HEK293 (cell line): ENCODE results near the gene FNIP1.

Experiments
- HOXC10 ChIP-seq: sonication (generic); formaldehyde crosslinking; IDR thresholded peaks from 2 replicates; pipeline ENCODE4 v1.8.1; 2023; ENCODE audit warnings: mild to moderate bottlenecking, missing genetic modification reagents
- PATZ1 ChIP-seq: fragments of 450-650 bp; formaldehyde crosslinking; IDR thresholded peaks from 2 replicates; pipeline ENCODE4 v1.5.1; 2016; ENCODE audit warnings: missing biosample characterization, missing genetic modification characterization
- SP7 ChIP-seq: fragments of 450-650 bp; formaldehyde crosslinking; IDR thresholded peaks from 2 replicates; pipeline ENCODE4 v1.5.1; 2016; ENCODE audit warnings: missing biosample characterization, missing genetic modification characterization
- ZBTB10 ChIP-seq: fragments of 450-650 bp; formaldehyde crosslinking; IDR thresholded peaks from 2 replicates; pipeline ENCODE4 v1.5.1; 2016; ENCODE audit warnings: missing biosample characterization, missing genetic modification characterization
- ZBTB20 ChIP-seq: fragments of 450-650 bp; formaldehyde crosslinking; IDR thresholded peaks from 2 replicates; pipeline ENCODE4 v1.5.1; 2016; ENCODE audit warnings: missing biosample characterization, missing genetic modification characterization
- ZNF132 ChIP-seq: fragments of 450-650 bp; formaldehyde crosslinking; IDR thresholded peaks from 2 replicates; pipeline ENCODE4 v1.5.1; 2017; ENCODE audit warnings: missing biosample characterization, missing genetic modification characterization, borderline replicate concordance
- ZNF274 ChIP-seq, 2 experiments: fragments of 200-500 bp in 1 of 2; fragments of 450-650 bp in 1 of 2; sonication (Bioruptor generic) in 1 of 2; formaldehyde crosslinking in 1 of 2; IDR thresholded peaks; 2 replicates each; pipeline versions ENCODE4 v1.5.1 to v1.6.1; 2014 to 2016; ENCODE audit warnings: borderline replicate concordance in 1 of 2, inconsistent platforms in 1 of 2, low read length in 1 of 2, missing biosample characterization in 1 of 2, missing genetic modification characterization in 1 of 2
- ZNF514 ChIP-seq: fragments of 450-650 bp; formaldehyde crosslinking; IDR thresholded peaks from 2 replicates; pipeline ENCODE4 v1.5.1; 2016; ENCODE audit warnings: missing biosample characterization, missing genetic modification characterization
- ZNF529 ChIP-seq: fragments of 450-650 bp; formaldehyde crosslinking; IDR thresholded peaks from 2 replicates; pipeline ENCODE4 v1.5.1; 2017; ENCODE audit warnings: missing genetic modification characterization, missing biosample characterization; ENCODE audit not compliant: insufficient replicate concordance
- ZNF549 ChIP-seq: fragments of 450-650 bp; IDR thresholded peaks from 2 replicates; pipeline ENCODE4 v1.5.1; 2018; ENCODE audit warnings: missing biosample characterization, missing genetic modification characterization, mild to moderate bottlenecking, inconsistent platforms, moderate library complexity
- ZNF777 ChIP-seq: fragments of 450-650 bp; formaldehyde crosslinking; IDR thresholded peaks from 2 replicates; pipeline ENCODE4 v1.5.1; 2017; ENCODE audit warnings: missing biosample characterization, missing genetic modification characterization, borderline replicate concordance
- TF ChIP-seq, protein P1 (sequence below): fragments of 450-650 bp; formaldehyde crosslinking; IDR thresholded peaks from 2 replicates; pipeline ENCODE4 v1.5.1; 2016; ENCODE audit warnings: missing biosample characterization, missing genetic modification characterization

DNA sequence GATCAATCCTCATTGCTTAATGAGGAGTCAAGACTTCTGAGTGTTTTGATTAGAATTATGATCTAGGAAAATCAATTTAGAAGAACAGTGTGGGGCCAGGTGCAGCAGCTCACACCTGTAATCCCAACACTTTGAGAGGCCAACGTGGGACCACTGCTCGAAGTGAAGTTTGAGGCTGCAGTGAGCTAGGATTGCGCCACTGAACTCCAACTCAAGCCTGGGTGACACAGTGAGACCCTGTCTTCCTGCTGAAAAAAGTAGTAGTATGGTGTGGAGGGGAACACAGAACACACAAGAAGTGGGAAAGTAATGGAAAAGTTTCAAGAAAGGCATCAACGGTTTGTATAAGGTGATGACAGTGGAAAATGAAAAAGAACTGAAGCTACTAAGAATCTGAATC, 9.1 kb downstream of the FNIP1 start:
- TF ChIP-seq HOXC10 (CRISPR knock-in tag) (no peak), ZNF777 (tag by site-specific recombination) (no peak), ZNF274 (IDR thresholded peaks at IDR 0.05; ENCODE audit: low read length) (no peak), ZNF274 (tag by site-specific recombination; IDR thresholded peaks at IDR 0.05; ENCODE audit: borderline replicate concordance) (no peak), ZNF132 (tag by site-specific recombination) (no peak), SP7 (tag by site-specific recombination) (no peak), ZNF549 (no peak), ZBTB20 (tag by site-specific recombination) (no peak), ZNF529 (tag by site-specific recombination) (no peak), PATZ1 (tag by site-specific recombination) (no peak), ZNF514 (tag by site-specific recombination) (no peak), ZBTB10 (tag by site-specific recombination) (no peak)
- TF ChIP-seq, protein P1, sequence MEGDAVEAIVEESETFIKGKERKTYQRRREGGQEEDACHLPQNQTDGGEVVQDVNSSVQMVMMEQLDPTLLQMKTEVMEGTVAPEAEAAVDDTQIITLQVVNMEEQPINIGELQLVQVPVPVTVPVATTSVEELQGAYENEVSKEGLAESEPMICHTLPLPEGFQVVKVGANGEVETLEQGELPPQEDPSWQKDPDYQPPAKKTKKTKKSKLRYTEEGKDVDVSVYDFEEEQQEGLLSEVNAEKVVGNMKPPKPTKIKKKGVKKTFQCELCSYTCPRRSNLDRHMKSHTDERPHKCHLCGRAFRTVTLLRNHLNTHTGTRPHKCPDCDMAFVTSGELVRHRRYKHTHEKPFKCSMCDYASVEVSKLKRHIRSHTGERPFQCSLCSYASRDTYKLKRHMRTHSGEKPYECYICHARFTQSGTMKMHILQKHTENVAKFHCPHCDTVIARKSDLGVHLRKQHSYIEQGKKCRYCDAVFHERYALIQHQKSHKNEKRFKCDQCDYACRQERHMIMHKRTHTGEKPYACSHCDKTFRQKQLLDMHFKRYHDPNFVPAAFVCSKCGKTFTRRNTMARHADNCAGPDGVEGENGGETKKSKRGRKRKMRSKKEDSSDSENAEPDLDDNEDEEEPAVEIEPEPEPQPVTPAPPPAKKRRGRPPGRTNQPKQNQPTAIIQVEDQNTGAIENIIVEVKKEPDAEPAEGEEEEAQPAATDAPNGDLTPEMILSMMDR = no peak
